SK-N-SH (cell line): ENCODE measurements around the gene MIPOL1. TPM values are rescaled to one million over a fixed set of nuclear protein-coding genes. Genes with fewer than 3 reads are reported as not detected.

Experiments used
- CTCF ChIA-PET: fragments of 300-600, 350-600 bp; formaldehyde crosslinking; extraction: SDS; loops from one replicate; lab custom pipeline; 2021; lab: Yijun Ruan, JAX
- POLR2A ChIA-PET: fragments of 350-600 bp; sonication (Branson Sonifier 250); formaldehyde crosslinking; extraction: SDS; loops from one replicate; lab custom pipeline; 2020; ENCODE audit warnings: antibody characterized with exemption, inconsistent platforms; lab: Yijun Ruan, JAX
- DNase-seq: peaks from one replicate; pipeline ENCODE4 v3.0.0; 2012
- H2AFZ ChIP-seq: fragments of 200-600 bp; sonication (generic); 2 replicates; pipeline ENCODE4 v1.8.1; 2016; ENCODE audit warnings: antibody characterized with exemption, mild to moderate bottlenecking, low read depth
- H3F3A ChIP-seq: fragments of 200-600 bp; sonication (generic); replicated peaks from 2 replicates; pipeline ENCODE3; 2016; ENCODE audit warnings: antibody characterized with exemption, mild to moderate bottlenecking; ENCODE audit not compliant: insufficient read depth
- H3K27ac ChIP-seq, 2 experiments: fragments of 200-500 bp in 1 of 2; fragments of 200-600 bp in 1 of 2; sonication (Bioruptor generic) in 1 of 2; sonication (generic), shearing (Covaris generic) in 1 of 2; 2 replicates each; pipeline versions ENCODE4 v1.5.1 to v1.6.1; 2014 to 2016; ENCODE audit warnings: low read depth in 2 of 2, inconsistent platforms in 1 of 2, low read length in 1 of 2, mild to moderate bottlenecking in 1 of 2, mixed read lengths in 1 of 2
- H3K27me3 ChIP-seq: fragments of 200-600 bp; sonication (generic), shearing (Covaris generic); 2 replicates; pipeline ENCODE4 v1.6.1; 2016; ENCODE audit warnings: mixed run types; ENCODE audit not compliant: insufficient read depth
- H3K36me3 ChIP-seq, 2 experiments: fragments of 200-500 bp in 1 of 2; fragments of 200-600 bp in 1 of 2; sonication (Bioruptor generic) in 1 of 2; sonication (generic) in 1 of 2; replicated peaks in 1 of 2; 2 replicates each; pipeline versions ENCODE3 to v1.5.1; 2014 to 2016; ENCODE audit warnings: low read length in 1 of 2, mild to moderate bottlenecking in 1 of 2; ENCODE audit not compliant: insufficient read depth in 2 of 2, control insufficient read depth in 1 of 2
- H3K4me1 ChIP-seq, 2 experiments: fragments of 200-500 bp in 1 of 2; fragments of 200-600 bp in 1 of 2; sonication (Bioruptor generic) in 1 of 2; sonication (generic), shearing (Covaris generic) in 1 of 2; 2 replicates each; pipeline versions ENCODE4 v1.5.1 to v1.6.1; 2014 to 2016; ENCODE audit warnings: low read depth in 1 of 2, low read length in 1 of 2, mixed run types in 1 of 2; ENCODE audit not compliant: insufficient read depth in 2 of 2, control insufficient read depth in 1 of 2
- H3K4me2 ChIP-seq: fragments of 200-600 bp; sonication (generic), shearing (Covaris generic); 2 replicates; pipeline ENCODE4 v1.6.1; 2017; ENCODE audit warnings: mixed run types
- H3K4me3 ChIP-seq, 2 experiments: fragments of 200-500 bp in 1 of 2; fragments of 200-600 bp in 1 of 2; sonication (Bioruptor generic) in 1 of 2; sonication (generic), shearing (Covaris generic) in 1 of 2; 2 replicates each; pipeline versions ENCODE4 v1.5.1 to v1.8.1; 2014 to 2016; ENCODE audit warnings: low read depth in 2 of 2, inconsistent platforms in 1 of 2, low read length in 1 of 2, mild to moderate bottlenecking in 1 of 2, mixed read lengths in 1 of 2, moderate library complexity in 1 of 2
- H3K79me2 ChIP-seq: fragments of 200-600 bp; sonication (generic); 2 replicates; pipeline ENCODE4 v1.8.1; 2017; ENCODE audit warnings: mild to moderate bottlenecking; ENCODE audit not compliant: insufficient read depth
- H3K9ac ChIP-seq: fragments of 200-600 bp; sonication (generic); 2 replicates; pipeline ENCODE4 v1.6.1; 2017; ENCODE audit warnings: mixed run types
- H3K9me2 ChIP-seq: fragments of 200-600 bp; sonication (generic); 2 replicates; pipeline ENCODE4 v1.6.1; 2017; ENCODE audit warnings: mixed run types
- H3K9me3 ChIP-seq: fragments of 200-600 bp; sonication (generic); 2 replicates; pipeline ENCODE4 v1.6.1; 2017; ENCODE audit warnings: mixed run types, mild to moderate bottlenecking, moderate library complexity
- H4K20me1 ChIP-seq: fragments of 200-600 bp; sonication (generic); 2 replicates; pipeline ENCODE4 v1.6.1; 2017; ENCODE audit warnings: mild to moderate bottlenecking, mixed run types; ENCODE audit not compliant: insufficient read depth
- CHD2 ChIP-seq: fragments of 150-350 bp; IDR thresholded peaks from 2 replicates; pipeline ENCODE4 v1.6.1; 2018; ENCODE audit warnings: low read length; ENCODE audit not compliant: partially characterized antibody
- ELF1 ChIP-seq: IDR thresholded peaks from 2 replicates; pipeline ENCODE4 v1.4.0; 2012
- EP300 ChIP-seq, 2 experiments: IDR thresholded peaks; 2 replicates each; pipeline versions ENCODE4 v1.4.0 to v1.6.1; 2012; ENCODE audit warnings: borderline replicate concordance in 1 of 2, low read depth in 1 of 2, low read length in 1 of 2
- EZH2phosphoT487 ChIP-seq: fragments of 200-600 bp; sonication (generic); IDR thresholded peaks from 2 replicates; pipeline ENCODE4 v1.6.1; 2017; ENCODE audit warnings: low read depth, mixed run types, mild to moderate bottlenecking, antibody characterized with exemption, moderate library complexity, borderline replicate concordance
- FOXJ3 ChIP-seq: sonication (generic); formaldehyde crosslinking; IDR thresholded peaks from 2 replicates; pipeline ENCODE4 v1.5.1; 2020; ENCODE audit warnings: mild to moderate bottlenecking, missing genetic modification reagents
- GABPA ChIP-seq: IDR thresholded peaks from 2 replicates; pipeline ENCODE4 v1.4.0; 2012; ENCODE audit warnings: low read depth, mild to moderate bottlenecking
- MEF2A ChIP-seq: IDR thresholded peaks from 2 replicates; pipeline ENCODE4 v1.4.0; 2012; ENCODE audit warnings: low read depth, borderline replicate concordance
- NRF1 ChIP-seq: IDR thresholded peaks from 2 replicates; pipeline ENCODE4 v1.6.1; 2012; ENCODE audit warnings: low read depth, mild to moderate bottlenecking, low read length
- POLR2AphosphoS5 ChIP-seq: IDR thresholded peaks from 2 replicates; pipeline ENCODE4 v1.6.1; 2012; ENCODE audit warnings: low read depth, low read length
- RFX5 ChIP-seq: IDR thresholded peaks from 2 replicates; pipeline ENCODE4 v1.6.1; 2012; ENCODE audit warnings: mild to moderate bottlenecking, improper control_type of control experiment, low read length
- RXRA ChIP-seq: IDR thresholded peaks from 2 replicates; pipeline ENCODE4 v1.4.0; 2012; ENCODE audit warnings: low read depth, mild to moderate bottlenecking, borderline replicate concordance
- SIN3A ChIP-seq: IDR thresholded peaks from 2 replicates; pipeline ENCODE4 v1.6.1; 2012; ENCODE audit warnings: low read depth, mild to moderate bottlenecking, low read length, moderate library complexity, borderline replicate concordance
- SMC3 ChIP-seq: IDR thresholded peaks from 2 replicates; pipeline ENCODE4 v1.6.1; 2012; ENCODE audit warnings: low read depth, low read length, improper control_type of control experiment
- TAF1 ChIP-seq: IDR thresholded peaks from 2 replicates; pipeline ENCODE4 v1.6.1; 2012; ENCODE audit warnings: low read depth, mild to moderate bottlenecking, low read length, moderate library complexity, borderline replicate concordance
- TCF12 ChIP-seq: IDR thresholded peaks from 2 replicates; pipeline ENCODE4 v1.4.0; 2012
- YY1 ChIP-seq: IDR thresholded peaks from 2 replicates; pipeline ENCODE4 v1.4.0; 2012; ENCODE audit warnings: low read depth, mild to moderate bottlenecking
- WGBS: methylation state at CpG from one replicate; pipeline ENCODE4 v1.1.6; 2017; ENCODE audit warnings: low lambda C conversion rate; 5-methylcytosine and 5-hydroxymethylcytosine counted together
- polyA plus RNA-seq, 3 experiments: library from polyadenylated mRNA; depleted of rRNA; stranded (reverse); fragments of >200 nt; gene quantifications; 2 replicates each; pipeline ENCODE4 v1.2.3, GENCODE V29; 2012
- TF ChIP-seq, protein P1 (sequence below): IDR thresholded peaks from 2 replicates; pipeline ENCODE4 v1.4.0; 2012; ENCODE audit warnings: low read depth, borderline replicate concordance
- TF ChIP-seq, protein P2 (sequence below): fragments of 150-350 bp; IDR thresholded peaks from 2 replicates; pipeline ENCODE4 v1.6.1; 2016; ENCODE audit warnings: mild to moderate bottlenecking, low read depth, low read length
- TF ChIP-seq, protein P3 (sequence below): IDR thresholded peaks from 2 replicates; pipeline ENCODE4 v1.4.0; 2012; ENCODE audit warnings: low read depth

The MIPOL1 gene
- polyA plus RNA-seq, 1 of the 3 experiments (the other 2 are of a cell fraction) = 0.23 TPM

DNA sequence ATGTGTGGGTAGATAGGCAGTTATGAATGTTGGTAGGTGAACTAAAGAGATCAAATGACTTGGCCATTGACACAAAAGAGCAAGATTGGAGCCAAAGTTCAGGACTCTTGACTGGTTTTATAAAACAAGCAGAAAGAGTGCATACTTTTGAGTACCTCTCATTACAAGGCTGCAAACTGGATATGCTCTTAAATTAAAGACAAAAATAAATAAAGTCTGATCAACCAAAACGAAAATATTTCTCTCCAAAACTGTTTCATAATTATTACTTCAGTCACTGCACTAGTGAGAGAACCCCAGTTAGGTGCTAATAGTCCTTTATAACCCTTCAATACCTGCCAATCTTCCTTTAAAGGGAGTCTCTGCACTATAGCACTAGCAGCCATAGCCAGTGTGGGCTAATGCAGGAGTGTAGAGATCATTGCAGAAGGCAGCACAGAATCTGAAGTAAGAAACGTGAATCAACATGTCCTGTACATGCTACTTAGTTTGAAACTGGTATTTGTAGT is 250.2 kb downstream of the MIPOL1 start:
- no peak overlapping the region for H3K9ac ChIP-seq
- H3K4me1 ChIP-seq = no peaks in the 10 kb centered on the region
- no peak overlapping the region for H3K4me2 ChIP-seq
- H3K27me3 ChIP-seq = no peaks in the 10 kb centered on the region
- WGBS = 13% methylated on average over 2 of the region's 2 CpGs
- POLR2A ChIA-PET = no interaction called here
- TF ChIP-seq SMC3 (no peak), YY1 (no peak), MEF2A (no peak), GABPA (no peak), EZH2phosphoT487 (no peak), RFX5 (no peak), RXRA (no peak), NRF1 (no peak), EP300 (IDR thresholded peaks at IDR 0.05; ENCODE audit: borderline replicate concordance in 1 of 2, low read depth in 1 of 2, low read length in 1 of 2) (no peak), FOXJ3 (no peak), CHD2 (no peak), POLR2AphosphoS5 (no peak), TAF1 (no peak), TCF12 (no peak), SIN3A (no peak), ELF1 (no peak)
- TF ChIP-seq, protein P1, sequence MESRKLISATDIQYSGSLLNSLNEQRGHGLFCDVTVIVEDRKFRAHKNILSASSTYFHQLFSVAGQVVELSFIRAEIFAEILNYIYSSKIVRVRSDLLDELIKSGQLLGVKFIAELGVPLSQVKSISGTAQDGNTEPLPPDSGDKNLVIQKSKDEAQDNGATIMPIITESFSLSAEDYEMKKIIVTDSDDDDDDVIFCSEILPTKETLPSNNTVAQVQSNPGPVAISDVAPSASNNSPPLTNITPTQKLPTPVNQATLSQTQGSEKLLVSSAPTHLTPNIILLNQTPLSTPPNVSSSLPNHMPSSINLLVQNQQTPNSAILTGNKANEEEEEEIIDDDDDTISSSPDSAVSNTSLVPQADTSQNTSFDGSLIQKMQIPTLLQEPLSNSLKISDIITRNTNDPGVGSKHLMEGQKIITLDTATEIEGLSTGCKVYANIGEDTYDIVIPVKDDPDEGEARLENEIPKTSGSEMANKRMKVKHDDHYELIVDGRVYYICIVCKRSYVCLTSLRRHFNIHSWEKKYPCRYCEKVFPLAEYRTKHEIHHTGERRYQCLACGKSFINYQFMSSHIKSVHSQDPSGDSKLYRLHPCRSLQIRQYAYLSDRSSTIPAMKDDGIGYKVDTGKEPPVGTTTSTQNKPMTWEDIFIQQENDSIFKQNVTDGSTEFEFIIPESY = no peak
- TF ChIP-seq, protein P2, sequence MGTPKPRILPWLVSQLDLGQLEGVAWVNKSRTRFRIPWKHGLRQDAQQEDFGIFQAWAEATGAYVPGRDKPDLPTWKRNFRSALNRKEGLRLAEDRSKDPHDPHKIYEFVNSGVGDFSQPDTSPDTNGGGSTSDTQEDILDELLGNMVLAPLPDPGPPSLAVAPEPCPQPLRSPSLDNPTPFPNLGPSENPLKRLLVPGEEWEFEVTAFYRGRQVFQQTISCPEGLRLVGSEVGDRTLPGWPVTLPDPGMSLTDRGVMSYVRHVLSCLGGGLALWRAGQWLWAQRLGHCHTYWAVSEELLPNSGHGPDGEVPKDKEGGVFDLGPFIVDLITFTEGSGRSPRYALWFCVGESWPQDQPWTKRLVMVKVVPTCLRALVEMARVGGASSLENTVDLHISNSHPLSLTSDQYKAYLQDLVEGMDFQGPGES = no peak
- TF ChIP-seq, protein P3, sequence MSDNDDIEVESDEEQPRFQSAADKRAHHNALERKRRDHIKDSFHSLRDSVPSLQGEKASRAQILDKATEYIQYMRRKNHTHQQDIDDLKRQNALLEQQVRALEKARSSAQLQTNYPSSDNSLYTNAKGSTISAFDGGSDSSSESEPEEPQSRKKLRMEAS = no peak
- no peaks in the 10 kb centered on the region for H3F3A ChIP-seq
- H3K27ac ChIP-seq = no peak overlapping the region
- no peaks in the 10 kb centered on the region for H3K79me2 ChIP-seq
- no peak for DNase-seq
- H3K9me2 ChIP-seq = no peaks in the 10 kb centered on the region
- H4K20me1 ChIP-seq = no peaks in the 10 kb centered on the region
- H3K36me3 ChIP-seq = no peaks in the 10 kb centered on the region
- no peaks in the 10 kb centered on the region for H3K9me3 ChIP-seq
- CTCF ChIA-PET = interaction anchor here (1.1 kb wide), 1 partner anchor 25 kb away, joined by 3 read pairs; no protein-coding TSS in a partner anchor
- no peak overlapping the region for H3K4me3 ChIP-seq
- H2AFZ ChIP-seq = no peak overlapping the region
